Smooth muscle cell (in vitro differentiated cells): Measurements from ENCODE around the gene PLPP1. TPM values are rescaled to one million over a fixed set of nuclear protein-coding genes. Genes with fewer than 3 reads are reported as not detected.

Source experiments
- DNase-seq: peaks from one replicate; lab custom pipeline; 2025; ENCODE audit not compliant: unreplicated experiment; lab: John Stamatoyannopoulos, UW
- H2AFZ ChIP-seq: fragments of 200-600 bp; sonication (generic); 2 replicates; pipeline ENCODE4 v1.6.0; 2016; ENCODE audit warnings: antibody characterized with exemption, low read depth, mild to moderate bottlenecking
- H3F3A ChIP-seq: fragments of 200-600 bp; sonication (generic); 2 replicates; pipeline ENCODE4 v1.6.0; 2017; ENCODE audit warnings: antibody characterized with exemption, low read depth
- H3K27ac ChIP-seq: fragments of 200-600 bp; sonication (generic); 2 replicates; pipeline ENCODE4 v1.5.1; 2016; ENCODE audit warnings: low read depth, mild to moderate bottlenecking
- H3K27me3 ChIP-seq: fragments of 200-600 bp; sonication (generic); 2 replicates; pipeline ENCODE4 v1.6.1; 2016; ENCODE audit warnings: low read depth, mild to moderate bottlenecking
- H3K36me3 ChIP-seq: fragments of 200-600 bp; sonication (generic); 2 replicates; pipeline ENCODE4 v1.5.1; 2016; ENCODE audit warnings: low read depth
- H3K4me1 ChIP-seq: fragments of 200-600 bp; sonication (generic); 2 replicates; pipeline ENCODE4 v1.5.1; 2016; ENCODE audit warnings: low read depth
- H3K4me2 ChIP-seq: fragments of 200-600 bp; sonication (generic); 2 replicates; pipeline ENCODE4 v1.6.0; 2016; ENCODE audit warnings: mild to moderate bottlenecking
- H3K4me3 ChIP-seq: fragments of 200-600 bp; sonication (generic); 2 replicates; pipeline ENCODE4 v1.5.1; 2016; ENCODE audit warnings: mild to moderate bottlenecking
- H3K79me2 ChIP-seq: fragments of 200-600 bp; sonication (generic); 2 replicates; pipeline ENCODE4 v1.6.0; 2016; ENCODE audit warnings: low read depth, mild to moderate bottlenecking
- H3K9ac ChIP-seq: fragments of 200-600 bp; sonication (generic); 2 replicates; pipeline ENCODE4 v1.6.0; 2016; ENCODE audit warnings: low read depth
- H3K9me3 ChIP-seq: fragments of 200-600 bp; sonication (generic); replicated peaks from 2 replicates; pipeline ENCODE4 v1.5.1; 2016; ENCODE audit warnings: low read depth
- H4K20me1 ChIP-seq: fragments of 200-600 bp; sonication (generic); 2 replicates; pipeline ENCODE4 v1.6.0; 2016; ENCODE audit warnings: low read depth
- CTCF ChIP-seq: fragments of 200-600 bp; sonication (generic); IDR thresholded peaks from 2 replicates; pipeline ENCODE4 v1.5.1; 2017; ENCODE audit warnings: borderline replicate concordance, mild to moderate bottlenecking, antibody characterized with exemption; ENCODE audit not compliant: insufficient read depth, poor library complexity, severe bottlenecking
- WGBS: methylation state at CpG from one replicate; pipeline ENCODE4 v1.1.7; 2016; ENCODE audit warnings: low lambda C conversion rate; 5-methylcytosine and 5-hydroxymethylcytosine counted together
- polyA plus RNA-seq: library from polyadenylated mRNA; unstranded; fragments of >200 nt; fragmentation: Nextera tagmentation; extraction: Ambion mirVana; gene quantifications from 2 replicates; pipeline ENCODE4 v1.2.1, GENCODE V29; 2016
- total RNA-seq: library from RNA; depleted of rRNA; stranded (reverse); fragments of >200 nt; gene quantifications from 2 replicates; pipeline ENCODE4 v1.2.3, GENCODE V29; 2014

Gene PLPP1
- total and polyA plus RNA-seq, 2 experiments from 2014 or later, result 47.2 to 108 TPM

- DNase-seq, result no peak
- Histone ChIP-seq H3K79me2 (peaks cover 3% of the 10 kb centered on the region), H3K27ac (no peak overlapping the region), H3F3A (no peaks in the 10 kb centered on the region), H4K20me1 (no peaks in the 10 kb centered on the region), H3K4me1 (no peaks in the 10 kb centered on the region), H3K36me3 (no peaks in the 10 kb centered on the region), H3K4me2 (no peak overlapping the region), H3K27me3 (no peaks in the 10 kb centered on the region), H3K9me3 (no peaks in the 10 kb centered on the region), H3K4me3 (no peak overlapping the region), H2AFZ (no peak overlapping the region), H3K9ac (no peak overlapping the region)
- TF ChIP-seq CTCF, result no peak
- WGBS, result 96% methylated on average over 1 of the region's 1 CpG
Observed at GRCh38 chr5:55470282-55470681, 64.5 kb downstream of the PLPP1 start.

- Histone ChIP-seq H3K9ac (no peak overlapping the region), H3K9me3 (no peaks in the 10 kb centered on the region), H3K4me2 (no peak overlapping the region), H3K79me2 (peaks cover 3% of the 10 kb centered on the region), H2AFZ (no peak overlapping the region), H3F3A (no peaks in the 10 kb centered on the region), H3K36me3 (no peaks in the 10 kb centered on the region), H3K27ac (no peak overlapping the region), H3K4me1 (no peaks in the 10 kb centered on the region), H4K20me1 (no peaks in the 10 kb centered on the region), H3K27me3 (no peaks in the 10 kb centered on the region), H3K4me3 (no peak overlapping the region)
- DNase-seq, result no peak
- TF ChIP-seq CTCF, result no peak
Observed at GRCh38 chr5:55469839-55470238, 64.9 kb downstream of the PLPP1 start.

GRCh38 chr5:55467862-55468551 lies 66.8 kb downstream of the PLPP1 start:
- Histone ChIP-seq H3K79me2 (peaks cover 3% of the 10 kb centered on the region), H3K27me3 (no peaks in the 10 kb centered on the region), H3K36me3 (no peaks in the 10 kb centered on the region), H4K20me1 (no peaks in the 10 kb centered on the region), H3K27ac (no peak overlapping the region), H3K9me3 (no peaks in the 10 kb centered on the region), H2AFZ (no peak overlapping the region), H3K4me1 (no peaks in the 10 kb centered on the region), H3K4me3 (no peak overlapping the region), H3F3A (no peaks in the 10 kb centered on the region), H3K4me2 (no peak overlapping the region), H3K9ac (no peak overlapping the region)
- no peak for TF ChIP-seq CTCF
- WGBS, result 97% methylated on average over 5 of the region's 5 CpGs
- DNase-seq, result no peak

GRCh38 chr5:55463613-55464012 lies 71.2 kb downstream of the PLPP1 start:
- H2AFZ ChIP-seq, result no peak overlapping the region
- no peak for TF ChIP-seq CTCF
- no peaks in the 10 kb centered on the region for H3K27me3 ChIP-seq
- peaks cover 19% of the 10 kb centered on the region for H3K79me2 ChIP-seq
- H3K36me3 ChIP-seq, result no peaks in the 10 kb centered on the region
- H3K4me2 ChIP-seq, result no peak overlapping the region
- DNase-seq, result no peak
- no peaks in the 10 kb centered on the region for H3K9me3 ChIP-seq
- 86% methylated on average over 3 of the region's 3 CpGs for WGBS
- no peaks in the 10 kb centered on the region for H3K4me1 ChIP-seq
- H3K27ac ChIP-seq, result no peak overlapping the region
- no peaks in the 10 kb centered on the region for H3F3A ChIP-seq
- no peak overlapping the region for H3K4me3 ChIP-seq
- no peaks in the 10 kb centered on the region for H4K20me1 ChIP-seq
- no peak overlapping the region for H3K9ac ChIP-seq
